Natural killer cell (primary cell): ENCODE data around the gene TMCC1. TPM values are rescaled to one million over a fixed set of nuclear protein-coding genes. Genes with fewer than 3 reads are reported as not detected.

Source experiments
- ATAC-seq, 3 donors: fragments of 150-1000 bp in 2 of 3; fragments of 200-7000 bp in 1 of 3; cut with Tn5 transposase; 1 replicate in 1 of 3; 2 replicates in 2 of 3; pipeline ENCODE4 v1.10.0; 2021; ENCODE audit warnings: mild to moderate bottlenecking in 2 of 3, moderate library complexity in 2 of 3
- DNase-seq, 2 donors: peaks; one replicate each; pipeline versions ENCODE4 v3.0.0 to v3.0.0-alpha.2; 2013 to 2021; ENCODE audit warnings: mixed read lengths in 1 of 2
- H3K27ac ChIP-seq: one replicate; pipeline ENCODE4 v1.5.1; 2013; ENCODE audit warnings: mild to moderate bottlenecking, low read length
- H3K27me3 ChIP-seq: one replicate; pipeline ENCODE4 v1.6.1; 2013; ENCODE audit warnings: low read length; ENCODE audit not compliant: control insufficient read depth, insufficient read depth
- H3K36me3 ChIP-seq: one replicate; pipeline ENCODE4 v1.6.1; 2013; ENCODE audit warnings: low read length; ENCODE audit not compliant: control insufficient read depth, insufficient read depth
- H3K4me1 ChIP-seq: one replicate; pipeline ENCODE4 v1.6.1; 2013; ENCODE audit warnings: low read length; ENCODE audit not compliant: control insufficient read depth, insufficient read depth
- H3K4me3 ChIP-seq: one replicate; pipeline ENCODE4 v1.5.1; 2013; ENCODE audit warnings: low read length
- H3K9me3 ChIP-seq: one replicate; pipeline ENCODE4 v1.6.1; 2013; ENCODE audit warnings: low read length; ENCODE audit not compliant: control insufficient read depth, insufficient read depth
- H3K27ac Mint-ChIP-seq, 2 donors: one replicate each; pipeline ENCODE4 v1.8.0; 2022; ENCODE audit warnings: mild to moderate bottlenecking in 2 of 2, mixed read lengths in 2 of 2, moderate library complexity in 1 of 2
- H3K27me3 Mint-ChIP-seq, 2 donors: one replicate each; pipeline ENCODE4 v1.8.0; 2022; ENCODE audit warnings: low read depth in 2 of 2, mixed read lengths in 2 of 2
- H3K36me3 Mint-ChIP-seq: one replicate; pipeline ENCODE4 v1.8.0; 2022; ENCODE audit warnings: mixed read lengths
- H3K4me1 Mint-ChIP-seq, 2 donors: one replicate each; pipeline ENCODE4 v1.8.0; 2022; ENCODE audit warnings: mixed read lengths in 2 of 2
- H3K4me3 Mint-ChIP-seq: one replicate; pipeline ENCODE4 v1.8.0; 2022; ENCODE audit warnings: mild to moderate bottlenecking, moderate library complexity, mixed read lengths
- H3K9me3 Mint-ChIP-seq, 2 donors: one replicate each; pipeline ENCODE4 v1.8.0; 2022; ENCODE audit warnings: mixed read lengths in 2 of 2
- WGBS: methylation state at CpG from one replicate; pipeline ENCODE4 v1.1.7; 2013; ENCODE audit warnings: missing lambda C conversion rate; ENCODE audit not compliant: insufficient coverage; 5-methylcytosine and 5-hydroxymethylcytosine counted together
- intact Hi-C: fragments of 100-400 bp; cut with micrococcal nuclease; formaldehyde crosslinking; loops from one replicate; pipeline ENCODE4 v1.14.2; 2022
- total RNA-seq, 4 donors: library from RNA; stranded (reverse); fragments of 120-200 nt in 1 of 4; gene quantifications; one replicate each; pipeline versions ENCODE4 v1.2.3 to v1.2.4, GENCODE V29; 2013 to 2022
- TF ChIP-seq, protein P1 (sequence below): fragments of 200-600 bp; IDR thresholded peaks from one replicate; pipeline ENCODE4 v1.8.0; 2022; ENCODE audit warnings: antibody characterized with exemption

Gene TMCC1
- total RNA-seq, 3 donors from 2014 or later (not counting 1 experiment from before 2014, with no cell fraction given), result 26.4 to 36.7 (median 31.7) TPM

DNA sequence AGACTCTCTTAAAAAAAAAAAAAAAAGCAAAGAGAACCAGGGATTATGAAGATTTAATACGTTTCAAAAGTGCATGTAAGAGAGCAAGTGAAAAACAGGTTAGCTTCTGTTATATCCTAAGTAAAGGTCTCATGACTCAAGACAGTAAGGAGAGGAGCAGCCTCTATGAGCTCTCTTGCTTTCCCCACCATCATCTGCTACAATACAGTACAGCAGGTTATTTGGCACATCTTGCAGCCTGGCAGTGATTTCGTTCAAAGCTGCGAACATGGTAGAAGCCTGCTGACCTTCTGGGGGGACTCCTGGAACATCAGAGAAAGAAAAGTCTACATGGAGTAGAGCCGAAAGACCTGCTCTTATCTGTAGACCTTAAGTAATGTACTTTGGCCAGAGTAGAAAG, 157.9 kb downstream of the TMCC1 start:
- Mint-ChIP-seq H3K4me1 (no peaks in the 10 kb centered on the region), H3K9me3 (no peaks in the 10 kb centered on the region), H3K27me3 (no peaks in the 10 kb centered on the region), H3K4me3 (no peak overlapping the region), H3K36me3 (no peaks in the 10 kb centered on the region), H3K27ac (no peak overlapping the region)
- H3K36me3 ChIP-seq, result no peaks in the 10 kb centered on the region
- no peaks in the 10 kb centered on the region for H3K27me3 ChIP-seq
- H3K9me3 ChIP-seq, result no peaks in the 10 kb centered on the region
- ATAC-seq (no peak), DNase-seq (no peak)
- 87% methylated on average over 4 of the region's 4 CpGs for WGBS
- TF ChIP-seq, protein P1, sequence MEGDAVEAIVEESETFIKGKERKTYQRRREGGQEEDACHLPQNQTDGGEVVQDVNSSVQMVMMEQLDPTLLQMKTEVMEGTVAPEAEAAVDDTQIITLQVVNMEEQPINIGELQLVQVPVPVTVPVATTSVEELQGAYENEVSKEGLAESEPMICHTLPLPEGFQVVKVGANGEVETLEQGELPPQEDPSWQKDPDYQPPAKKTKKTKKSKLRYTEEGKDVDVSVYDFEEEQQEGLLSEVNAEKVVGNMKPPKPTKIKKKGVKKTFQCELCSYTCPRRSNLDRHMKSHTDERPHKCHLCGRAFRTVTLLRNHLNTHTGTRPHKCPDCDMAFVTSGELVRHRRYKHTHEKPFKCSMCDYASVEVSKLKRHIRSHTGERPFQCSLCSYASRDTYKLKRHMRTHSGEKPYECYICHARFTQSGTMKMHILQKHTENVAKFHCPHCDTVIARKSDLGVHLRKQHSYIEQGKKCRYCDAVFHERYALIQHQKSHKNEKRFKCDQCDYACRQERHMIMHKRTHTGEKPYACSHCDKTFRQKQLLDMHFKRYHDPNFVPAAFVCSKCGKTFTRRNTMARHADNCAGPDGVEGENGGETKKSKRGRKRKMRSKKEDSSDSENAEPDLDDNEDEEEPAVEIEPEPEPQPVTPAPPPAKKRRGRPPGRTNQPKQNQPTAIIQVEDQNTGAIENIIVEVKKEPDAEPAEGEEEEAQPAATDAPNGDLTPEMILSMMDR, result no peak
- H3K4me3 ChIP-seq, result no peak overlapping the region
- intact Hi-C loops, result no loop called here
- no peak overlapping the region for H3K27ac ChIP-seq
- no peaks in the 10 kb centered on the region for H3K4me1 ChIP-seq

DNA sequence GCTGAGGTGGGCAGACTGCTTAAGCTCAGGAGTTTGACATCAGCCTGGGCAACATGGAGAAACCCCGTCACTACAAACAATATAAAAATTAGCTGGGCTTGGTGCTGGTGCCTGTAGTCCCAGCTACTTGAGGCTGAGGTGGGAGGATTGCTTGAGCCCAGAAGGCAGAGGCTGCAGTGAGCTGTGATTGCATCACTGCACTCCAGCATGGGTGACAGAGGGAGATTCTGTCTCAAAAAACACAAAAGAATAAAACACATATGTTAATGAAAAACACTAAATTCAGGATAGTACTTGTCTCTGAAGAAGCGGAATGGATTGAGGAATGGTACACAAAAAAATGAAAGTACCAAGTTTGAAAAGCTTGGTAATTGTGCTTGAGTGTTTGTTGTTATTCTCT, 159.1 kb downstream of the TMCC1 start:
- Histone ChIP-seq H3K27me3 (no peaks in the 10 kb centered on the region), H3K4me3 (no peak overlapping the region), H3K36me3 (no peaks in the 10 kb centered on the region), H3K9me3 (no peaks in the 10 kb centered on the region), H3K27ac (no peak overlapping the region), H3K4me1 (no peaks in the 10 kb centered on the region)
- intact Hi-C loops, result no loop called here
- no peak for ATAC-seq
- Mint-ChIP-seq H3K27me3 (no peaks in the 10 kb centered on the region), H3K9me3 (no peaks in the 10 kb centered on the region), H3K27ac (no peak overlapping the region), H3K36me3 (no peaks in the 10 kb centered on the region), H3K4me3 (no peak overlapping the region), H3K4me1 (no peaks in the 10 kb centered on the region)
- no peak for DNase-seq
- TF ChIP-seq, protein P1, result no peak
- 100% methylated on average over 2 of the region's 2 CpGs for WGBS

DNA sequence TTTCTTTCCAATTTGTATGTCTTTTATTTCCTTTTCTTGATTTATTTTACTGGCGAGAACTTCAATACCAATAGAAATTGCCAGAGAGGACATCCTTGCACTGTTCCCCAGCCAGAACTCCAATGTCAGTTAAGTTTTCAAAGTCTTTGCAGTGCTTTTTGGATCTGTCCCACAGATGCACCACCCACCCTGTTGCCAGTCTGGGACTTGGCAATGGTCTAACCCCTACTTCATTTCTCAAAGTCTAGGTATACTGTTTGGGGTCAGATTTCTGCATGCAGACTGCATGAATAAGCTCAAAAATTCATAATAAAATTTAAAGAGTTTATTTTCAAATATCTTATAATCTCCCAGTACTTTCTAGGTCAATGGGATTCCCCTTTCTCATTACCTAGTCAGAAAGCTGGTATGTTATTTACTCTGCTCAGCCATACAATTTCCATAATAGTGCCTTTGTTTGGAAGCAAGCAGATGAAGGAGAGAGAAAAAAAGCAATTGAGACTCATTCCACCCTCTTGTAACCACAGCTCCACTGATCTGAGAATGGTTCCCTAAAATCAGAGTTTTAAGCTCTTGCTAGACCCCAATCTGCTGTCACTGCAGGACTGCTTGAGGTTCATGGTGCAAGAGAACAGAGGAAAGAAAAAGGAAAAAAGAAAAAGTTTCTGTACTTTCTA, 161.2 kb downstream of the TMCC1 start:
- DNase-seq, result no peak
- no peaks in the 10 kb centered on the region for H3K27me3 ChIP-seq
- no peak for ATAC-seq
- H3K9me3 ChIP-seq, result no peaks in the 10 kb centered on the region
- no peaks in the 10 kb centered on the region for H3K27me3 Mint-ChIP-seq
- no peak overlapping the region for H3K4me3 ChIP-seq
- H3K4me3 Mint-ChIP-seq, result no peak overlapping the region
- intact Hi-C loops, result no loop called here
- WGBS, result 95% methylated on average over 1 of the region's 1 CpG
- H3K4me1 Mint-ChIP-seq, result no peaks in the 10 kb centered on the region
- TF ChIP-seq, protein P1, result no peak
- H3K4me1 ChIP-seq, result no peaks in the 10 kb centered on the region
- no peak overlapping the region for H3K27ac ChIP-seq
- H3K9me3 Mint-ChIP-seq, result no peaks in the 10 kb centered on the region
- H3K36me3 Mint-ChIP-seq, result no peaks in the 10 kb centered on the region
- no peak overlapping the region for H3K27ac Mint-ChIP-seq
- H3K36me3 ChIP-seq, result no peaks in the 10 kb centered on the region

DNA sequence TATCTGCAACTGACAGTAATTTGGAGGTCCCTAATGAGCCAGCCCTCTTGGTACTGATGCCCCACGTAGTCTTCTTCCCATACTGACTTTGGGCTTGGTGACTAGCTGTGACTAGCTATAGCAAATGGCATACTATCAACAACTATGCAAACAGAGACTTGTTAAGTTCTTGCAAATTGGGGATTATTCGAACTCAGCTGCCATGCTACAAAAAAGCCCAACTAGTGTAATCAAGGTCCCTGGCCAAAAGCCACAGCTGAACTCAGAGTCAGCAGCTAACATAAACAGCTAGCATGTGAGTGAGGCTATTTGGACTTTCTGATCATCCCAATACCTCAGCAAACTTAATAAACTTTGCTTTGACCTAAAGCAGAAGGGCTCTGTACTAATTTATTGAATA, 165.8 kb downstream of the TMCC1 start:
- DNase-seq (no peak), ATAC-seq (no peak)
- Mint-ChIP-seq H3K4me3 (no peak overlapping the region), H3K27me3 (no peaks in the 10 kb centered on the region), H3K36me3 (no peaks in the 10 kb centered on the region), H3K27ac (no peak overlapping the region), H3K4me1 (no peaks in the 10 kb centered on the region), H3K9me3 (no peaks in the 10 kb centered on the region)
- no peak overlapping the region for H3K27ac ChIP-seq
- H3K9me3 ChIP-seq, result no peaks in the 10 kb centered on the region
- no peaks in the 10 kb centered on the region for H3K4me1 ChIP-seq
- intact Hi-C loops, result no loop called here
- 96% methylated on average over 2 of the region's 2 CpGs for WGBS
- H3K27me3 ChIP-seq, result no peaks in the 10 kb centered on the region
- no peaks in the 10 kb centered on the region for H3K36me3 ChIP-seq
- TF ChIP-seq, protein P1, result no peak
- no peak overlapping the region for H3K4me3 ChIP-seq
